A673 (cell line): ENCODE results near the gene SLC2A13.

Experiments used
- CTCF ChIP-seq: fragments of 300-800, 200-600 bp; sonication (generic); conservative IDR thresholded peaks from 2 replicates; pipeline ENCODE4 v1.5.1; 2017; ENCODE audit warnings: low read depth, mild to moderate bottlenecking, antibody characterized with exemption, low read length, moderate library complexity, mixed read lengths
- EZH2 ChIP-seq: fragments of 200-600 bp; sonication (generic); IDR thresholded peaks from 2 replicates; pipeline ENCODE4 v1.6.1; 2017; ENCODE audit warnings: borderline replicate concordance, low read depth, mild to moderate bottlenecking, mixed read lengths, antibody characterized with exemption, low read length; ENCODE audit not compliant: poor library complexity, severe bottlenecking

GRCh38 chr12:39883411-39883810 is 222.5 kb downstream of the SLC2A13 start:
- no peak for TF ChIP-seq CTCF
- TF ChIP-seq EZH2 = no peak
